Type B pancreatic cell (in vitro differentiated cells): ENCODE measurements around the gene CCDC71L. TPM values are rescaled to one million over a fixed set of nuclear protein-coding genes. Genes with fewer than 3 reads are reported as not detected.
"Not testable (repeated sequence)": the region's sequence is repeated elsewhere in the genome, so short reads cannot be mapped to it uniquely, and the experiment has no call there.

Experiments
- DNase-seq: peaks from one replicate; pipeline ENCODE4 v3.0.0; 2021; ENCODE audit warnings: mixed read lengths; ENCODE audit not compliant: unreplicated experiment; ENCODE audit errors: extremely low spot score
- H3K27ac Mint-ChIP-seq: 2 replicates; pipeline ENCODE4 v1.8.0; 2021; ENCODE audit warnings: mild to moderate bottlenecking, mixed read lengths
- H3K27me3 Mint-ChIP-seq: 2 replicates; pipeline ENCODE4 v1.8.0; 2021; ENCODE audit warnings: mixed read lengths
- H3K36me3 Mint-ChIP-seq: 2 replicates; pipeline ENCODE4 v1.8.0; 2021; ENCODE audit warnings: mixed read lengths
- H3K4me1 Mint-ChIP-seq: one replicate; pipeline ENCODE4 v1.8.0; 2021; ENCODE audit warnings: mixed read lengths; ENCODE audit not compliant: unreplicated experiment
- H3K4me3 Mint-ChIP-seq: 2 replicates; pipeline ENCODE4 v1.8.0; 2021; ENCODE audit warnings: mild to moderate bottlenecking, mixed read lengths
- H3K9me3 Mint-ChIP-seq: 2 replicates; pipeline ENCODE4 v1.8.0; 2021; ENCODE audit warnings: mixed read lengths
- CTCF ChIP-seq: fragments of 200-600 bp; sonication (generic); conservative IDR thresholded peaks from 2 replicates; pipeline ENCODE4 v1.5.0; 2021; ENCODE audit warnings: antibody characterized with exemption, mild to moderate bottlenecking
- long read RNA-seq: library from polyadenylated mRNA; unstranded; transcript quantifications from one replicate; pipeline ENCODE4 v2.0.0, GENCODE V29; 2020
- total RNA-seq: library from RNA; stranded (reverse); gene quantifications from 2 replicates; pipeline ENCODE4 v1.2.1, GENCODE V29; 2021; ENCODE audit warnings: low replicate concordance

Gene CCDC71L
- total RNA-seq, result 17.9 and 30.2 TPM in 2 replicates
- long read RNA-seq, full-length matches to known transcripts, result 5 of 6 reads
- long read RNA-seq, partial matches to known transcripts, result 0 of 6 reads
- long read RNA-seq, other reads (novel, unspliced or antisense), result 1 of 6 reads

GRCh38 chr7:106660862-106661720 lies at the start of gene CCDC71L:
TSS of gene CCDC71L (minus strand) at chr7:106661158. CDS start at chr7:106660896, 262 bp downstream.
- Mint-ChIP-seq H3K9me3 (peaks cover 5% of the 10 kb centered on the region), H3K4me3 (peak within 1 kb of the TSS; percentile 93), H3K4me1 (peaks cover 9% of the 10 kb centered on the region), H3K27me3 (peaks cover 4% of the 10 kb centered on the region), H3K36me3 (no peaks in the 10 kb centered on the region), H3K27ac (peak within 1 kb of the TSS; percentile 95)
- TF ChIP-seq CTCF, result no peak
- DNase-seq, result peak; percentile 92

- not testable (repeated sequence) for H3K27ac Mint-ChIP-seq, H3K4me1 Mint-ChIP-seq, H3K4me3 Mint-ChIP-seq, H3K9me3 Mint-ChIP-seq, H3K27me3 Mint-ChIP-seq, DNase-seq, H3K36me3 Mint-ChIP-seq
These were observed 48.6 kb upstream of the CCDC71L start for GRCh38 chr7:106709604-106710003.

GRCh38 chr7:106704000-106704840 lies 43.3 kb upstream of the CCDC71L start:
- no peaks in the 10 kb centered on the region for H3K36me3 Mint-ChIP-seq
- H3K27ac Mint-ChIP-seq, result no peak overlapping the region
- no peak for DNase-seq
- no peak for TF ChIP-seq CTCF
- no peak overlapping the region for H3K4me3 Mint-ChIP-seq
- no peaks in the 10 kb centered on the region for H3K4me1 Mint-ChIP-seq
- H3K9me3 Mint-ChIP-seq, result no peaks in the 10 kb centered on the region
- H3K27me3 Mint-ChIP-seq, result no peaks in the 10 kb centered on the region

GRCh38 chr7:106693677-106694353 lies 32.9 kb upstream of the CCDC71L start:
- Mint-ChIP-seq H3K9me3 (peaks cover 3% of the 10 kb centered on the region), H3K4me3 (no peak overlapping the region)

GRCh38 chr7:106692450-106693051 lies 31.6 kb upstream of the CCDC71L start:
- peaks cover under 1% of the 10 kb centered on the region for H3K27me3 Mint-ChIP-seq

More at GRCh38 chr7:106693677-106694353, 32.9 kb upstream of the CCDC71L start:
- Mint-ChIP-seq H3K36me3 (no peaks in the 10 kb centered on the region), H3K27me3 (no peaks in the 10 kb centered on the region), H3K27ac (no peak overlapping the region), H3K4me1 (no peaks in the 10 kb centered on the region)
- no peak for TF ChIP-seq CTCF
- DNase-seq, result no peak

GRCh38 chr7:106688161-106688560 lies 27.2 kb upstream of the CCDC71L start:
- H3K4me1 Mint-ChIP-seq, H3K27me3 Mint-ChIP-seq, H3K9me3 Mint-ChIP-seq, H3K27ac Mint-ChIP-seq, H3K4me3 Mint-ChIP-seq, DNase-seq, H3K36me3 Mint-ChIP-seq: not testable (repeated sequence)

More at GRCh38 chr7:106692450-106693051, 31.6 kb upstream of the CCDC71L start:
- Mint-ChIP-seq H3K36me3 (no peaks in the 10 kb centered on the region), H3K4me1 (no peaks in the 10 kb centered on the region), H3K27ac (no peak overlapping the region), H3K9me3 (no peaks in the 10 kb centered on the region), H3K4me3 (no peak overlapping the region)
- TF ChIP-seq CTCF, result no peak
- no peak for DNase-seq
